HG03097 (cell line): Measurements from ENCODE around the gene MARCHF9.

Experiments used
- ATAC-seq: cut with Tn5 transposase; IDR thresholded peaks from one replicate; pipeline ENCODE4 v1.9.1; 2021; ENCODE audit not compliant: unreplicated experiment, low FRiP score

Gene MARCHF9

DNA sequence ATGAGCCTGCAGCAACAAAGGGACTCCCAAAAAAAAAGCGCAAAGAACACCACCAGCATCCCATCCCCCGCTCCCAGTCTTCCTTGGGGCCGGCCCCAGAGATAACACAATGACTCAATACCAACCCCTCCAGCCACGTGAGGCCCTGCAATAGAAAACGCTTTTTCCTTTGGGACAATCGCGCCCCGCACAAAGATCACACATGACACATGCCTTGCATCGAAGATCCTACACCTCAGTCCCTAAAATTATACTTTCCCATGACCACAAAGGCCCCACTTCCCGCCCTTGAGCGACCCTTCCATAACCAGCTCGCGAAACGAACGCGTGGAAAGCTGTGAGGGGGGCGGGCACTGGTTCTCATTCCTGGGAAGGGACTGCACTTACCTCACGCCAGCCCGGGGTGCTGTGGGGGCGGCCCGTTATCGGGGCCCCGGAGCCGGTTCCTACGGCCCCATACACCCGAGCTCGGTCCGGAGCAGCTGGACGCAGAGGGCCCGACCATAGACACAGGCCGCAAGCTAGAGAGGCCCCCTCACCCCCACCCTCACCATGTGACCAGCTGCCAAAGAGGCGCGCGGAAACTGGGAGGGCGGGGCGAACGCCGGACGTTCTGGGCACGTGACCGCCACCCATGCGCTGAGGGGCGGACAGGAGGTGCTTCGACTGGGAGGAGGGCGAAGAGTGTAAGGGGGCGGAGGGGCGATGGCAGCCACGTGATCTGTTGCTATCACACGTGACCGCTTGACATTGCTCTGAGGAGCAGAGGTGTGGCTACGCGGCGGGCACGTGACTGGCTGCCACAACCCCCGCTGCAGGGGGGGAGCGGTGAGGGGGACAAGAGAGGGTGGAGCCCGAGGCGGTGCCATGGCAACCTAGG, 2.9 kb upstream of the MARCHF9 start, which contains the start of gene CDK4:
Gene CDK4 (minus strand): TSS at position 523 of the 880 bp plus-strand sequence. CDS start 593 bp downstream, outside the sequence.
- peak; percentile 71 for ATAC-seq

DNA sequence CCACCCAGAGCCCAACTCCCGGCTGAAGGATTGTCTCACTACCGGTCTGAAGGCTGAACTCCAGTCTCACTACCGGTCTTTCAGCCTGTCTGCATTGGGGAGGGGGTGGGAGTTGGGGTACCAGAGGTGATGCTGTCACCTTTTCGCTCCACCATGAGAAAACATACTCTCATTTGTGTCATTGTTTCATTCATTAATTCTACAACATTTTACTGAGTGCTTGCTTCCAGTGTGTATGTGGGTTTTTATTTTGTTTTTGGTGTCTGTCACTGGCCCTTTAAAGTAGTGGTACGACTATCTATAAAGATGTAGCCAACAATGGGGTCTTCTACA, 2.3 kb upstream of the MARCHF9 start:
- no peak for ATAC-seq

DNA sequence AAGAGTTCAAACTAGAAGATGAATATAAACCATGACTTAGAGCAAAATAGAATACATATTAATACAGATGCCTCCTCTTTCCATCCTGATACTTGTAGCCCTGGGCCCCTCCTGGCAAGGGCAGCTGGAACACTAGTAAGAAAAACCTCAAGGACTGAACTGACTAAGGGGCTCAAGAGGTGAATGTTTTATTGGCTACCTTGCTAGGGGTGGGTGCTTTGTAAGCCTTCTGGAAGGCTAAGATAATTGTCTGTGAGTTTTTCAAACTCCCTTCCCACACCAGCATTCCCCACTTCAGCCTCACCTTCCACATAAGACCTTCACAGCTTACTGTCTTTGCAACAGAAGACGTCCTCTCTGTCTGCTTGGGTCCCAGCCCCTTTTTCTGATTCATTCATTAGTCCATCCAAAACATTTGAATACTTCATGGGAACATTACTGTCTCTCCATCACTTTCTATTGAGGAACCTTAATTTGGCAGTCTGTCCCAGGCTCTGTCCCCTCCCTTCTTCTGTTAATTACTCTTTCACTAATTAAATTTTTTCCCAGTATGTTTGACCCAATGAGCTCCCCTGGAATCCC, 1.1 kb upstream of the MARCHF9 start:
- no peak for ATAC-seq

DNA sequence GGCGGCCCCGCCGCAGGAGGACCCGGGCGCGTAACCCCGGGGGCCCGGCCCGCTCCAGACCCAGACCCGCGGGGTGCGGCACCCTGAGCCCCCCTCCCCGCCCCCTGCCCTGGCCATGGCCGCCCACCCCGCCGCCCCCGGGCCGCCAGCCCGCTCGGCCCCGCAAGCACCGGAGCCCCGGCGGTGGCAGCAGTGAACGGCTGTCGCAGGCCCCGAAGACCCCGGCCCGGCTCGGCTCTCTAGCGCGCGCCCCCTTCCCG, 221 bp downstream of the MARCHF9 start:
- no peak for ATAC-seq

DNA sequence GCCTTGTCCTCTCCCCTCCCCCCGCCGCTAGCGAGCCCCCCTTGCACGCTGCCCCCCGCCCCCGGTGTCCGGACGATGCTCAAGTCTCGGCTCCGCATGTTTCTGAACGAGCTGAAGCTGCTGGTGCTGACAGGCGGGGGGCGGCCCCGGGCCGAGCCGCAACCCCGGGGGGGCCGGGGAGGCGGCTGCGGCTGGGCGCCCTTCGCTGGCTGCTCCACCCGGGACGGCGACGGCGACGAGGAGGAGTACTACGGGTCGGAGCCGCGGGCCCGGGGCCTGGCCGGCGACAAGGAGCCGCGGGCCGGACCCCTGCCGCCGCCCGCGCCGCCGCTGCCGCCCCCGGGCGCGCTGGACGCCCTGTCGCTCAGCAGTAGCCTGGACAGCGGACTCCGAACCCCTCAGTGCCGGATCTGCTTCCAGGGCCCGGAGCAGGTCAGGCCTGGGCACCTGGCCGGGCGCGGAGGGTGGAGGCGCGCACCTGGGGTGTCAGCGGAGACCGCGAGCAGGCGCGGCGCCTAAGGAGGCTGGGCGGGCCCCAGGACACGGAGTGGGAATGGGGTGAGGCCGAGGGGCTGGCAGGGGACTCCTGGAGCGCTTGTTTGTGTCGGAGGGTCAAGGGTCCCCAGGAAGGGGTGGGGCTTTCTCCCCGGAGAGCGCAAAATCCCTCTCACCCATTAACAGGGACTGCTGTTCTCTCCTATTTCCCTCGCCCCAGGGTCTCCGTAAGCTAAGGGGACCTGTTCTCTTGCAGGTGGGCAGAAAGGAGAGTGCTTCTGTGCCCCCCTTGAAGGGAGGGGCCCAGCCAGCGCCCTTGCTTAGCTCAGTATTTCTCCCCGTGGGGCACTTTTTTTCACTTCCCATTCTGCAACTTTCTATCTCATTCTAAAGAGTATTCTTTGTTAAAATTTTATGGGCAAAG, 810 bp downstream of the MARCHF9 start:
- no peak for ATAC-seq

DNA sequence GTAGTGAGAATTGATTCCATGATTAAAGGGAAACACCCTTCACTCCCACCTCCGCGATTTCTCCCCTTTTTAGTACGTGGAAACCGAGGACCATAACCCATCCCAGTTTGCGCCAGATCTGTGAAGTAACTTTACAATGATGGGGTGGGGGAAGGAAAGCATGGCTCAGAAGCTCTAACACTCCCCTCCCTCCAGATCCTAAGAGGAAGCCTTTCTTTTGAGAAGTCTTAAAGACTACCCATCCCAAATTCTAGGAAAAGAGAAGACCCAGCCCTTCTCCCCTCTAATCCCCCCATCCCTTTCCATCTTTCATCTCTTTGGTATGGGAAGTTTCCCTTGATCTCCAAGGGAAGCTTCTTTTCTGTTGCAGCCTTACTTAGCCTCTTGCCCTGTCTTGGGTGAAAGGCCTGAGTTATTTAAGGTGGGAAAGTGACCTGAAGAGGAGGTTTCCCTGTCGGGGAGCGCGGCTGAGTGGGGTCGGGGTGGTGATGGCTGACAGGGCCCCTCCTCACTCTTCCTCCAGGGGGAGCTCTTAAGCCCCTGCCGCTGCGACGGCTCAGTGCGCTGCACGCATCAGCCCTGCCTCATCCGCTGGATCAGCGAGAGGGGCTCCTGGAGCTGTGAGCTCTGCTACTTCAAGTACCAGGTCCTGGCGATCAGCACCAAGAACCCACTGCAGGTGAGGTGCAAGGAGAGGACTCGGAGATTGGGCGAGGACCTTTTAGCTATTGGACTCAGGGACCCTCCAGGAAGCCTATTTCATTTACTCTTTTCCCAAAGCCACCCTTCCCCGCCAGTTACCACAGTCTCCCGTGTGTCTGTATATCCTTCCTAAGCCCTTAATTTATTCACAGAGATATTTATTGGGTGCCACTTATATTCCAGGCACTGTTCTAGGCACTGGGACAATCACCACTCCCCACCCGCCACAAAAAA, 1.8 kb downstream of the MARCHF9 start:
- no peak for ATAC-seq

DNA sequence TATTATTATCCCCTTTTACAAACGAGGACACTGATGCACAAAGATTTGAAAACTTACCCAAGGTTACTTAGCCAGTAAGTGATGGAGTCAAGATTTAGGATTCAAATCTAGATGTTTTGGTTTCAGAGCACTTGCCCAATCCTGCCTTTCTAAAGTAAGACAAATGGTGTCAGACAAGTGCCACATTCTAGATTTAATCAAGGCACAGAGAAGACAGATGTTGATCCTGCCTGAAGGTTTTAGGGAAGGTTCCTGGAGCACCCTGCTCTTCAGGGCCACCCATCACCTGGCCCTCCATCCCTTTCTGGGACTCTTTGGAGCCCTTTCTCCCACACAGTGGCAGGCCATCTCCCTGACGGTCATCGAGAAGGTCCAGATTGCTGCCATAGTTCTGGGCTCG, 2.9 kb downstream of the MARCHF9 start:
- no peak for ATAC-seq

DNA sequence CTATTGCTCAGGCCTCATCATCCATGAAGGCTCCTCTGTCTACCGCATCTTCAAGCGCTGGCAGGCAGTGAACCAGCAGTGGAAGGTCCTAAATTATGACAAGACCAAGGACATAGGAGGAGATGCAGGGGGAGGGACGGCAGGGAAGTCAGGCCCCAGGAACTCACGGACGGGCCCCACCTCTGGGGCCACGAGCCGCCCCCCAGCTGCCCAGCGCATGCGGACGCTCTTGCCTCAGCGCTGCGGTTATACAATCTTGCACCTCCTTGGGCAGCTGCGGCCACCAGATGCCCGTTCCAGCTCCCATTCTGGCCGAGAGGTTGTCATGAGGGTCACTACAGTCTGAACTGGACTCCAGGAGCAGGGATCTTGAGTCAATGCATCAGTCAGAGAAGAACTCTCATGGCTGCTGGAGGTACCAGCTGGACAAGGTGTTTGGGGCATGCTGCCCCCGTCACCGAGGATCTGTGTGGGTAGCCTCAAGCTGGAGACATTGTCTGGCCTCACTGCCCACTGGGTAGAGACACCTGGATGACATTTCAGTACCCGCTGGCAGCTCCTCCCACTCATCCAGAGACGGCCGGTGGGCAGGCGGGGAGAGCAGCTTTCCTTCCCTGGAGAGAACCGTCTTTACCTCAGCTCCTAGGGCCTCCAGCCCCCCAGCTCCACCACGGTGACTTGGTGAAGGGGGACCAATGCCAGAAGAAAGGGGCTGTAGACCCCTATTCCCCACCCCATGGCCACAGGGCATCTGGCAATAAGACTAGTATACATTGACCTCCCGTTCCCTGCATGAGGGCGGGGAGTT, 3.9 kb downstream of the MARCHF9 start:
- no peak for ATAC-seq

DNA sequence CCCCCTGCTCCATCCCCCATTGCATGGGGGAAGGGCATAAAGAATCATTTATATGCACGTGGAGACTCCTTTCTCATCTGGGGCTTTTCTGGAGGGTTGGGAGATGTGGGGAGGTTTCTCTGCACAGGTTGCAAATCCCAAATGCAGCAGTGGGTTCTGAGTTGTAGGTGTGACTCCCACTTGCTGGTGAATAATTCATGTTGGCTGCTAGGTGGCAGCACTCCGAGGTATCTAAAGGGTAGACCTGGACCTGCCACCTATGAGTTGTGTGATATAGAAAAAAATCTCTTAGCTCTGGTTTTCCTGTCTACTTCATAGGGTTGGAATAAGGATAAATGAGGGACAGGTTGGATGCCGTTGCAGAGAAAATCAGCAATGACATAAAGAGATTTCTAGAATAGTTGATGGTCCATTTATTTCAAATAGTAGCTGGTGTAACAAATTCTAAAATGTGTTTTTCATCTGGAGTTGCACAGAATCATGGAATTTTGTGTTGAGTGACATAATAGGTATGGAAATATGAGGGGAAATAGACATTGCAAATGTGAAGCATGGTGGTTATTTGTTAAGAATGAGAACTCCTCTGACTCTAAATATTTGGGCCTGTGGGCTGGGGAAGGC, 4.6 kb downstream of the MARCHF9 start:
- no peak for ATAC-seq

DNA sequence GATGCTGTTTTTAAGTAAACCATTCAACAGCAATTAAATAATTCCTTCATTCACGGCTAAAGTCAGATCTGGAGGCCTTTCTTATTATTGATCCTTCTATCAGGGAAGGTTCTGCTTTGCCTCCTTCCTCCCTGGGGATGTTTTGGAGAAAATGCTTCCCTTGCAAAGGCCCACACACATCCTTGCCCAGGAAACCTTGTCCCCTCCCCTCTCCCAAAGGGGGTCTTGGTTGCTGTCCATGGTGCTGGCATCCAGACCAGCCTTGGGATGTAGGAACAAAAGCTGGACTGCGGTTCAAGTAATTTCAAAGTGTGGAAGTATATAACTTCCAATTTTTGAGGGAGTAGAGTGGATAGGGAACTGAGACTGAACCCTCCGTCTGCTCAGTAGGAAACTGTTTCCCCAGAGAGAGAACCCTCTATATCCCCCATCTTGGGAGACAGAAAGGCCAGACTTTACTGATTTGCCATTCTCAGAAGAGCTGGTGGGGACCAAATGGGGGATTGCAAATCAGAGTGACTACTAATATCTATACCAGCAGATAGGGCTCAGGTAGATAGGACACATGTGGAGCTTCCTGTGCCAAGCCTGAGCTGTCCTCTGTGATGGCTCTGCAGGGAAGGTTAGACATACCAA, 5.6 kb downstream of the MARCHF9 start:
- ATAC-seq = no peak

DNA sequence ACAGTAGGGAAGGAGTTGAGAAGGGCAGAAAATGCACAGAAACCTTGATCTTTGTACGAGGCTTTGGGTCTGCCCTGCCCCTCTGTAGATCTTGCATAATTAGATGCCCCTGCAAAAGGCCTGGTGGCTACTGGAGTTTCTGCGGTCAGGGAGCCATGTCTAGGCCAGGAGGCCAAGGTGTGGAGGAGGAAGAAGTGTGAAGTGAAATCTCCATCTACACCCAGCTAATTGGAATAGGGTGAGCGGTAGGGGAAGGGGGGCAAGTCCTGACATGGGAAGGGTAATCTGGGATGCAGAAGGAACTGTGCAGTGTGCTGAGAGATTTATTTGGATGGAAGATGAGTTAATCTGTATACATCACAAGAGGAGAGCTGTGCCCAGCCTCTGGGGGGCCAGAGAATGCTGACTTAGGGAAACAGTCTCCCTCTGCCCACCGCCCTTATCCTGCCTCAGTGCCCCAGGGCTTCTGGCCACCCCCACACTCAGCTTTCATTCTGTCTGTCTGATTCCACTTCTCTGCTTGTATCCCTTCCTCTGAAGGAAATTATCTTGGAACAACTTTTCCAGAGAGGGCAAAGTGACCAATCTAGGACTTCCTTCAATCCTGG, 6.6 kb downstream of the MARCHF9 start:
- no peak for ATAC-seq

DNA sequence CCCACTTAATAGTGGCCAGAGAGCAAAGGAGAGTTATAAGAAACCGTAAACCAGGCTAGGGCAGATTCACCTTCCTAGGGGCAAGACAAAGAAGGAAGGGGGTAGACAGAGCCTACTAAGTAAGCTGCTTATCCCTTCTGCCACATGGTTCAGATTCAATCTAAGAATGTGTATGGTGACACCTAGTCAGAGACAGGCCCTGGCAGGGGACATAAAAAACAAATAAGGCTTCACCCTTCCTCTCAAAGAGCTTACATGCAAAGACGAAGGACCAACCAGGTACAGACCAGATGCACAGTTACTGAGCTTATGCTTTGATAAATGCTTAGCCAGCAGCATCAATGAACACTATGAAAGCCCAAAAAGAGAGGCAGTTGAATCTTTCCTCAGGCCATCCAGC, 7.6 kb downstream of the MARCHF9 start:
- ATAC-seq = no peak

DNA sequence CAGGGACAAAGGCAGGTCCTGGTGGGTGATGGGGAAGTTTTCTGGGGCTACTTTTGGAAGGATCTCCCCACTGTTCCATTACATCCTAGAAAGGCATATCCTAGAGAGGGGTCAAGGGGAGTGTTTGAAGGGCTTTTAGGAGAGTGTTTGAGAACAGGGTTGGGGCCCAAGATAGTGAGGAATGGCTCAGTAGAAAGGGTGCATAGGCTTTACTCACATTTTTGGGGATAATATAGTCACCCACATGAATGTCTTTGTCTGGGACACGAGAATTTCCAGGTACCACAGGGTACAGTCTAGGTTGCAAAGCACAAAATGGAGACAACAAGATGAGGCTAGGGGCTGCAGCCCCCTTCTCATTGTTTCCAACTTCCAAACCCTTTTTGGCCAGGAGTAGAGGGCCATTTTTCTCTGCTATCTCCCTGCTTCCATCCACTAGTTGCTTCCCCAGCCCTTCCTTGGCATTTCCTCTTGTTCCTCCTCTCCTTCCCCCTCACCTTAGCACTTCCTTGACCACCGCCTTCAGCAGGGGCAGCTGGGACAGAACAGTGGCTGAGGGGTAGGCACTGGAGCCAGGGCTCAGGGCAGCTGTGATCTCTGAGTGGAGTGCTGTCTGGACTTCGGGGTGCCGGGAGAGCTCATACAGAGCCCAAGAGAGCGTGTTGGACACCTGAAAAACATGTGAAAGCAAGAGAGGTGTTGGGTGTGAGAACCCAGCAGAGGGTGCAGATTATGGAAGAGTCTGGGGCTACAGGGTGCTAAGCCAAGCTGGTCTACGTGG, 9.2 kb downstream of the MARCHF9 start:
- ATAC-seq = no peak

DNA sequence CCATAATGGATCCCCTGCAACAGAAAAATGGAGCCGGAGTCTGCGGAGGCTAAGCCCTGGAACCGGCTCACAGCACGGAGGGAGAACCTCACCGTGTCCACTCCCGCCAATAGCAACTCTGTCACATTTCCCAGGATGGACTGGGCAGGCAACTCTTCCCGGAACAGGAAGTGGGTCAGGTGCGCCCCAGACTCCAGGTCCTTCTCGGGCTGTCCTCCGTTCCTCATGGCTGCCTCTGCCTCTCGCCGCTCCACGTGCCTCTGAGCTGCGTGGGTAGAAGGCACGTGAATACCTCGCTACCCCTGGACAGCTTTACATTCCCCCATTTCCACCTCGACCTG, 9.7 kb downstream of the MARCHF9 start:
- ATAC-seq = no peak

DNA sequence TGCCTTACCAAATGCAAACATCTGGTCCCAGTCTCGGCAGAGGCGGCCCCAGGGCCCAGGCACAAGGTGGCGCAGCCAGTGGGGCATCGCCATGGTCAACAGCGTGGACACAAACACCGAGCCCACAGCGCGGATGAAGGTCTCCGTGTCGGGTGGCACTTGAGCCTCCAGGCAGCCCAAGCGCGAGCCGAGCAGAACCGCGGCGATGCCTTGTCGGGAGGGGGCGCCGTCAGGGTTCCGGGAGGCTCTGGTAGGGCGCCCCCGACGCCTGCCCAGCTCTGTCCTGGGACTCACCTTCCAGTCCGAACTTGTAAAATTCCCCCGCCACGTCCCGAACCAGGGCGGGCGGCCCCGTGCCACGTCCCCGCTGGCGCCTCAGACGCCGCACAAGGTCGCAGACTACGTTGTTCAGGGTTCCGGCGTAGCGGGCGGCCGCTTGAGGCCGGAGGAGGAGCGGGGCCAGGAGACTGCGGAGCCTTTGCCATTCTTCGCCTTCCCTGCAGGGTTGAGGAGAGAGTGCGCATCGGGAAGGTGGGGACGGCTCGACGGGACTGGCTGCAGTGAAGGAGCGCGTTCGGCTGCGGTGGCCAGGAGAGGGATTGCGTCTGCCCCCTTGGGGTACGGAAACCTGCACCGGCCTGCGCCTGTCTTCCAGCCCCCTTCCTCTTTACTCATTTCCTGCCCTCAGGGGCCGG, 10.2 kb downstream of the MARCHF9 start:
- no peak for ATAC-seq

DNA sequence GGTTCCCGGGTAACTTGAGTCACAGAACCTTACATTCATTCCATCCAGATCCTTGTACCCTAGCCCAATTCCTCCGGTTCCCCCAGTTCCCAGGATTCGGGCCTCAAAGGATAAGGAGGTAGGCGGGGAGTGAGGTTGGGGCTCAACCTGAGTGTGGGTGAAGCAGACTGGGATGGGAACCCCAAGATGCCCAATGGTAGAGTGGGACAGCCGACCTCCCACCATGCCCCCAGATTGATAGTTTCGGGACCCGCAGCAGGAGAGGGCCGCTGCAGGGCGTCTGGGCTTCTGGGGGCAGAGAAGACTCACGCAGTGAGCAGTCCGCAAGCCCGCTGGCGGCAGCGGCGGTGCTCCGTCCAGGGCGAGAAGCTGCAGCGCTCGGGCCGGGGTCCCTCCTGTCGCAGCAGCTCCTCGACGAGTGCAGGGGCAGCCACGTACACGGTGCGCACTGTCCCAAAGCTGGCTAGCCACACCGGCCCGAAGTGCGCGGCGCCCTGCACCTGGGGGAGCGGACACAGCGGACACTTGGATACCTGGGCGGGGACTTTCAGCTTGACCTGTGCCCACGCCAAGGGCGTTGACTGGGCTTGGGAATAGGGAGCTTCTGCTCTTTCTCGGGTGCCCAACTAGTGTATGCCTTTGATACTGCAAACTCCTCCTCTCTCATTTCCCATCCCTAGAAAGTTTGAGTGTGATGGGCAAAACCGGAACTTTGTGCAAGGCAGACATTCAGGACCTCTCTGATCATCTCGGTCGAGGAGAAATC, 11.0 kb downstream of the MARCHF9 start:
- no peak for ATAC-seq
